ENCODE results near the gene IRS1.
A peak's percentile ranks its signal among the peaks of the same experiment; 100 is the strongest.

GRCh38 chr2:226835796-226836547 is 36.4 kb upstream of the IRS1 start, which contains the start of gene RHBDD1:
- TF ChIP-seq CBX8 (IDR thresholded peaks at IDR 0.05), result no peak
- TF ChIP-seq CTCF (IDR thresholded peaks at IDR 0.05), result no peak
- TF ChIP-seq, protein P1, sequence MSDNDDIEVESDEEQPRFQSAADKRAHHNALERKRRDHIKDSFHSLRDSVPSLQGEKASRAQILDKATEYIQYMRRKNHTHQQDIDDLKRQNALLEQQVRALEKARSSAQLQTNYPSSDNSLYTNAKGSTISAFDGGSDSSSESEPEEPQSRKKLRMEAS (IDR thresholded peaks at IDR 0.05), result peak; percentile 100
- 0 out of 2 replicates have a peak, but pooled peaks have one; percentile 53 for TF ChIP-seq HOXA7 (CRISPR knock-in tag; IDR thresholded peaks at IDR 0.05)
- TF ChIP-seq POLR2A (IDR thresholded peaks at IDR 0.05; ENCODE audit: low read length), result peak; percentile 98
- TF ChIP-seq TP53 (CRISPR knock-in tag; IDR thresholded peaks at IDR 0.05), result peak; percentile 76
